GF-D8 (cell line): ENCODE results near the gene DDTL.

ENCODE experiments used
- DNase-seq: peaks from one replicate; lab custom pipeline; 2025; lab: John Stamatoyannopoulos, UW

DDTL gene

DNA sequence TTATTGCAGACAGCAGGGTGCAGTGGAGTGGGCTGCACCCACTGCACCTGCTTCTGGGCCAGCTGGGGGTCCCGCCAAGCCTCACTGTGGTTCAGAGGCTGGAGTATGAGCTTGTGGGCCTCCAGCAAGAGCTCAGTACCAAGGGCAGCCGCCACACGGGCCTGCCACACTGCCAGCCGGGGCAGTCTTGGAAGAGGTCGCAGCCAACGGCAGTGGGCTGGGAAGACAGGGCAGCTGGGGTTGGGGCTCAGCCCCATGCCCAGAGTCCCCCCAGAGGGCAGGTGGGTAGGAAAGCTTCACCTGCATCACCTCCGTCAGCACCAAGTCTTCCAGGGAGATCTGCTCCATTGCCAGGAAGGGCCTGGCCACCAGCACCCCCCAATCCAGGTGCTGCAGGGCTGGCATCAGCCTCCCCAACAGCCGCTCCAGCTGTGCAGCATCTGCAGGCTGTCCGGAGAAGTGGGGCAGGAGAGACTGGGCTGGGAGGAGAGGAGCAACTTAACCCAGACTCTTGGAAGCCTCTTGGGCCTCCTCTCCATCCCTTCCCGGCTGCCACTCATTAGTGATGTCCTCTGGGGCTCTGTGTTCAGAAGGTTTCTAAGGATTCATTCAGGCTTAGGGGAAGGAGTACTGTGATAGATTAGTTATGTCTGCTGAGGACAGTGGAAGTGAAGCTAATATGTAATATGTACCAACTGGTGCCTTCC lies 39.7 kb downstream of the DDTL start:
- no peak for DNase-seq

DNA sequence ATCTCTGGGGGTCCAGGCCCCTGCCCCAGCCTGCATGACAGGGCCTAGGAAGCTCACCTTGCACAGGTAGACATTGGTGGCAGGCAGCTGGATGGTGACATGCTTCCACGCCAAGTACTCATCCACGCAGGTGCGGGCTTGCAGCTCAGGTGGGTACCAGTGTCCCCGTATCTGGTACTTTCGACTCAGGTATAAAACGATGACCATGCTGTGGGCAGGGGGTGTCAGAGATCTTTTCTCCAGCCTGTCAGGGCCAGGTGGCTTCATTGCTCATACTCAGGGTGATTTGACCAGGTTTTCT lies 40.2 kb downstream of the DDTL start:
- DNase-seq: no peak

DNA sequence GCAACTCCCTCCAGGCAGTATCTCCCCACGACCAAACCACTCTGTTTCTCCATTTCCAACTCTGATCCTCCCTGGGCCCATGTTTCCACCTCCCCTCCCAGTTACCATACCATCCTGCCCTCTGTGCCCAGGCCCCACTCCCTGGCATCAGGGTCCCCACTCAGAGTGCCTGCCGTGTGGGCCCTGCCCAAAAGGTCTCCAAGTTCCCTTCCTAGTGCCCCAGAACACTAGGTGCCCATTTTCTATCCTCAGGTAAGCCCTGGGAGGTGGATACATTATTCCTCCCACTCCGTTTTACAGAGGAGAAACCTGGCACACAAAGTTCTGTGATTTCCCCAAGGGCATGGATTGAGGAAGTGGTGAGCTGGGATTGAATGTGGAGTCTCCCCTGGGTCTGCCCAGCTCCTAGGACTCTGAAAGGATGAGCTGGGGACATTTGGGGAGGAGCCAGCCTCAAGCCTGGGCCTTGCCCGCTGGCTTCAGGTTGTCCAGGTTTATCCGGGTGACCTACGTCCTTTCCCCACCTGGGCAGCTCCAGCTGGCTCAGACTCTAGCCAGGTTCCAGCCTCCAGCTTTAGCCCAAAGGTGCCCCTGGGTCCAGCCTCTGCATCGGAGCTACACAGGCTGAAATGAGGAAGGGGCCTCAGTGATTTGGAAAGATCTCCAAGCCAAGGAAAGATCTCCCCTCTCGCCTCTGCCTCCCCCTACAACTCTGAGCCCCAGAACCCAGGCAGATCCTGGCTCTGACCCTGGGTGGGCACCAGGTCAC lies 40.7 kb downstream of the DDTL start:
- DNase-seq: no peak

DNA sequence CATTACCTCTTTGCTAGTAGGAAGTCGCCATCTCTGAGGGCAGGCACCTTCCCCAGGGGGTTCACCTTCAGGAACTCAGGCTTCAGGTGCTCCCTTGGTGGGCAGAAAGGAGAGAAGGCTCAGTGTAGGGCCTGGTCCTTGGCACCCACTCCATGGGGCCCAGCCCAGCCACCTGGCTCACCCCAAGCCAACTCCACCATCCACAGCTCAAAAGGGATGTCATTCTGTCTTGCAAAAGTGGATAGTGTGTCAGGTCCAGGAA lies 41.3 kb downstream of the DDTL start:
- no peak for DNase-seq

DNA sequence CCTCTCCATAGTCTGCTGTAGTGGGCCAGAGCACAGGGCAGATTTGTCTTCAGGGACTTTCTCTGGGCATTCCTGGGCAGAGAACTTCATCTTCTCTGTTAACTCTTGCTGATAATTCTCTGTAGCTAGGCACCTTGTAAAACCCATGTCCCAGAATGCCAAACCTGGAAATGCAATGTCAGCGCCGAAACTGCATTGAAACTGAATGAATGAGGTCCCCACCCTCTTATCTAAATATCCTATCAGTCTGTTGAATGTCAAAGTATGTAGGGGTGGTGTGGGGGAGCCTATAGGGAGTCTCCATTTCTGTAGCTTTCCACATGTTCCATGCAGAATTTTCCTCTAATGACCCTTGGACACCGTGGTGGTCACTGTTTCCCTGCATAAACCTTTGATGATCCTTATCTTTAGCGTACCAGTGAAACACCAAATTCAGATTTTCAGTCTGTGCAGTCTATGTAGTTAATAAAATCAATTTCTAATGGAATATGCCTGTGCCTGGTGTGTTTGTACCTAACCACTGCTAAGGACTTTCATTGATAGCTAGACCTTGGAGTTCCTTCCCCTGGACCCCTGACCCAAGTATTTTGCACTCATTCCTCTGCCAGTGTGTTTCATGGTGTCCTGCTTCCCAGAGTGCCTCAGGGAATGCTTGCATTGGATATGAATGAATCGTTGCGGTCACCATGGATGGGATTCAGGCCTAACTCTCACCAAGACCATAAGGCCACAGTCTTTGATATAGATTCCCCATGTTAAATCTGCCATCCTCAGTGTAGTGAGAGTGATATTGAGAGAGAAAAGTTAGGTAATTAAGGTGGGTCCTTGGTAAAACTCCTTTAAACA lies 41.9 kb downstream of the DDTL start:
- DNase-seq: no peak

DNA sequence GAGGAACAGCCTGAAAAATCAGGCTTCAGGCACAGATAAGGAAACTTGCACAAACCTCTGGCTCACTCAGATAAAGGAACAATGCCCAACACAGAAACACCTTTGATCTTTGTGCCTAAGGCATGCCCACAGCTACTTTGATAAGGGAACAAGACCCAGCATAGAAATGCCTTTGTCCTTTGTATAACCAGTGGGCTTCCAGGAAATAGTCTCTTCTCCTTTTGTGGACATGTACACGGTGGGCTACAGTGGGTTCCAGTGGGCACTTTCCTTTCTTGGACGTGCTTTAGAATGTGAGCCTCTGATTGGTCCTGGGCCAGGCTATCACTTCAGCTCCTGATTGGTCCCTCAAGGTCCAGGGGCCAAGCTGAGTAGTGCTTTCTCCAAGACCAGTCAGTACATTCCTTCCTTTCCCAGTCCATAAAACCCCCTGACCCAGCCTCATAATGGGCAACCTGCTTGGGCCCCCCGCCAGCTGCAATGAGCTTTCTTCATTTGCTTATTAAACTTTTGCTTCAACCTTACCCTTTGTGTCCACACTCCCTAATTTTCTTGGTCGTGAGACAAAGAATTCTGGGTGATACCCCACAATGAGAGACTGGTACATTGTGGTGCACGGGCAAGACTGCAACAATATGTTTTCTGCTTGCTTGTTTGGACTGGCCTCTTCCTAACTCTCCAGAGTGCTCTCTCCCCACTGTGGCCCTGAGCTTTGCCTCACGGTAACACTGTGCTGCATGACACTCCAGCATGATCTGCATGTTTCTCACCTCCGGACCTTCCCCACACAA lies 42.7 kb downstream of the DDTL start:
- DNase-seq: no peak

DNA sequence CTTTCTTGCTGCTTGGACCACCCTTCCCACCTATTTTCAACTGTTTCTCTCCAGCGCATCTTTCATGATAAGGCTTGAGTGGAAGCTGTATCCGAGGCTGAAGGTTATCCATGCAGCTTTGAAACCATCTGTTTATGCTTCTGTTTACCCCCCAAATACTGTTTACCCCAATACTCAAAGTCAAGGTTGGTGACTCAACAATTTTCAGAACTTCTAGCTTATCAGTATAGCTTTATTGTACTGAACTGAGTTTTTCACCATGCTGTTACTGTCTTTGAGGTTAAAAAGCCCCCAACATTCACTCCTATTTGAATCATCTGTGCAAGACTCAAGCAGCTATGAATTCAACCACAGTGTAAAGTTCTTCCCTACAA lies 43.3 kb downstream of the DDTL start:
- no peak for DNase-seq

DNA sequence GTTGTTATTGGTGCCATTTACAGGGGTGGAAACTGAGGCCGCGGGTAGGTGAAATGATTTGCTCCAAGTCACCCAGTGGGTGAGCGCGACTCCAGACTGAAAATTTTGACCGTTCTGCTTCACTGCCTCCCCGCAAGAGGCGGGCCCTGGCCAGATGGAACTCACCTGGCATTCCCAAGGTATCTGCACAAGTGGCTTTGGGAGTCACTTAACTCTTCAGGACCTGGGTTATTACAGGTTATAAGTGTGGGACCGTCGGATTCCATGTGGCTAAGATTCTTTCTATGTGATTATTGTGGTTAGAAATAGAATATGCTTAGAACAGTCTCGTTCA lies 45.0 kb downstream of the DDTL start:
- no peak for DNase-seq

DNA sequence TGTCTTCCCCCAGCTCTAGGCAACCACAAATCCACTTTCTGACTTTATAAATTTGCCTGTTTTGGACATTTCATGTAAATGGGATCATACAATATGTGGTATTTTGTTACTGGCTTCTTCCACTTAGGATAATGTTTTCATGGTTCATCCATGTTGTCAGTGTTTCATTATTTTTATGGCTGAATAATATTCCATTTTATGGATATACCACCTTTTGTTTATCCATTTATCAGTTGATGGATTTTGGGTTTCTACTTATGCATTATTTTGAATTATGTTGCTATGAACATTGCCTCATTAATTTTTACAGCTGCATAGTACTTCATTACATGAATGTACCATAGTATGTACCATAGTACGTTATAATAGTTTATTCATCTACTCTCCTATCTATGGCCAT lies 49.5 kb downstream of the DDTL start:
- DNase-seq: no peak

DNA sequence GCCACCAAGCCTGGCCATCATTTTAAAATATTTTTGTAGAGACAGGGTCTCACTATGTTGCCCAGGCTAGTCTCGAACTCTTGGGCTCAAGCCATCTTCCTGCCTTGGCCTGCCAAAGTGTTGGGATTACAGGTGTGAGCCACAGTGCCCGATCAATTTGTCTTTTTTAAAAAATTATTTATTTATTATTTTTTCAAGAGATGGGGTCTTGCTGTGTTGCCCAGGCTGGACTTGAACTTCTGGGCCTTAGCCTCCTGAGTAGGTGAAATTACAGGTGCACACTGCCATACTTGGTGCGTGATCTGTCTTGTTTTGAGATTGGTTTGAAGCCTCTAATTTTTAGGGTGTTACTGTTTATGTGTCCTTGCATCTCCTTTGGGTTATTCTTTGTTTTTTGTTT lies 54.6 kb downstream of the DDTL start:
- no peak for DNase-seq
